VCaP (cell line): Measurements from ENCODE around the gene EYA4.

ENCODE experiments used
- H3K27ac ChIP-seq: fragments of 450-650 bp; 2 replicates; pipeline ENCODE4 v1.5.1; 2017
- CTCF ChIP-seq: fragments of 450-650 bp; conservative IDR thresholded peaks from 2 replicates; pipeline ENCODE4 v1.5.1; 2017; ENCODE audit warnings: mild to moderate bottlenecking, moderate library complexity

Gene EYA4

GRCh38 chr6:133359760-133360159 is 118.6 kb downstream of the EYA4 start:
- no peak for TF ChIP-seq CTCF
- H3K27ac ChIP-seq: no peak overlapping the region

GRCh38 chr6:133360194-133360593 is 119.0 kb downstream of the EYA4 start:
- no peak for TF ChIP-seq CTCF
- H3K27ac ChIP-seq: no peak overlapping the region

GRCh38 chr6:133362813-133363212 is 121.7 kb downstream of the EYA4 start:
- H3K27ac ChIP-seq: no peak overlapping the region
- TF ChIP-seq CTCF: no peak

GRCh38 chr6:133368664-133369063 is 127.5 kb downstream of the EYA4 start:
- TF ChIP-seq CTCF: peak; percentile 56
- H3K27ac ChIP-seq: no peak overlapping the region

GRCh38 chr6:133369773-133370272 is 128.7 kb downstream of the EYA4 start:
- no peak overlapping the region for H3K27ac ChIP-seq
- no peak for TF ChIP-seq CTCF

GRCh38 chr6:133376743-133377142 is 135.6 kb downstream of the EYA4 start:
- no peak for TF ChIP-seq CTCF
- no peak overlapping the region for H3K27ac ChIP-seq

- no peak overlapping the region for H3K27ac ChIP-seq
- TF ChIP-seq CTCF: no peak
These were observed 136.1 kb downstream of the EYA4 start for GRCh38 chr6:133377219-133377618.
